ENCODE results near the gene TDP1. TPM values are rescaled to one million over a fixed set of nuclear protein-coding genes. Genes with fewer than 3 reads are reported as not detected.

TDP1 gene
- 18.6 TPM for total RNA-seq

GRCh38 chr14:89955745-89956660 lies at the start of gene TDP1:
Gene TDP1 (plus strand): TSS chr14:89955927. CDS start chr14:89963115, 7,188 bp downstream.
- ATAC-seq: peak; percentile 90

GRCh38 chr14:89906000-89906399 lies 49.7 kb upstream of the TDP1 start:
- no peak for ATAC-seq

GRCh38 chr14:89907655-89908054 lies 48.1 kb upstream of the TDP1 start:
- ATAC-seq: no peak

- no peak for ATAC-seq
Measured at GRCh38 chr14:89908712-89909450, 46.8 kb upstream of the TDP1 start.

- ATAC-seq: no peak
Measured at GRCh38 chr14:89909586-89909985, 46.1 kb upstream of the TDP1 start.

GRCh38 chr14:89910691-89911009 lies 45.1 kb upstream of the TDP1 start:
- no peak for ATAC-seq

GRCh38 chr14:89911010-89911919 lies 44.5 kb upstream of the TDP1 start:
- ATAC-seq: no peak

GRCh38 chr14:89912221-89912620 lies 43.5 kb upstream of the TDP1 start:
- no peak for ATAC-seq

- ATAC-seq: peak; percentile 77
Measured at GRCh38 chr14:89912667-89913211, 43.0 kb upstream of the TDP1 start.

GRCh38 chr14:89915114-89915878 lies 40.4 kb upstream of the TDP1 start:
- ATAC-seq: peak; percentile 55

- no peak for ATAC-seq
Measured at GRCh38 chr14:89918721-89919120, 37.0 kb upstream of the TDP1 start.

- no peak for ATAC-seq
Measured at GRCh38 chr14:89920056-89920455, 35.7 kb upstream of the TDP1 start.

- ATAC-seq: no peak
Measured at GRCh38 chr14:89921346-89921745, 34.4 kb upstream of the TDP1 start.

- ATAC-seq: peak; percentile 10
Measured at GRCh38 chr14:89922031-89922907, 33.5 kb upstream of the TDP1 start.

- ATAC-seq: no peak
Measured at GRCh38 chr14:89924268-89924667, 31.5 kb upstream of the TDP1 start.

- ATAC-seq: no peak
Measured at GRCh38 chr14:89926694-89927093, 29.0 kb upstream of the TDP1 start.

- no peak for ATAC-seq
Measured at GRCh38 chr14:89927186-89927865, 28.4 kb upstream of the TDP1 start.

GRCh38 chr14:89933002-89933401 lies 22.7 kb upstream of the TDP1 start:
- ATAC-seq: no peak

GRCh38 chr14:89936654-89937185 lies 19.0 kb upstream of the TDP1 start:
- no peak for ATAC-seq
